PC-3 (cell line): ENCODE results near the gene APOBEC3A. TPM values are rescaled to one million over a fixed set of nuclear protein-coding genes. Genes with fewer than 3 reads are reported as not detected.
"Not testable (repeated sequence)": the region's sequence is repeated elsewhere in the genome, so short reads cannot be mapped to it uniquely, and the experiment has no call there.

Experiments
- ATAC-seq: fragments of 200-7000 bp; cut with Tn5 transposase; 2 replicates; pipeline ENCODE4 v1.9.1; 2020; ENCODE audit warnings: mild to moderate bottlenecking, moderate library complexity
- BruUV-seq: library from RNA; stranded (reverse); fragments of 400-500 nt; replicated peaks from 2 replicates; lab custom pipeline; 2021; lab: Mats Ljungman, UMichigan
- CTCF ChIA-PET: fragments of 300-600 bp; sonication (Branson Sonifier 250); formaldehyde crosslinking; loops from one replicate; lab custom pipeline; 2022; ENCODE audit warnings: antibody characterized with exemption; lab: Charles Lee
- POLR2A ChIA-PET: fragments of 300-600 bp; sonication (Branson Sonifier 250); formaldehyde crosslinking; loops from one replicate; lab custom pipeline; 2022; ENCODE audit warnings: antibody characterized with exemption; ENCODE audit not compliant: unreplicated experiment; lab: Charles Lee
- DNase-seq: peaks from one replicate; pipeline ENCODE4 v3.0.0-alpha.2; 2015
- H2AFZ ChIP-seq: fragments of 300-600 bp; sonication (generic); 2 replicates; pipeline ENCODE4 v1.6.0; 2016; ENCODE audit warnings: antibody characterized with exemption, low read length
- H3F3A ChIP-seq: fragments of 300-600 bp; sonication (generic); one replicate; pipeline ENCODE4 v1.6.0; 2017; ENCODE audit warnings: antibody characterized with exemption, low read length, control low read depth, mild to moderate bottlenecking; ENCODE audit not compliant: unreplicated experiment
- H3K27ac ChIP-seq: fragments of 300-600 bp; sonication (generic); 2 replicates; pipeline ENCODE4 v1.5.1; 2016; ENCODE audit warnings: mild to moderate bottlenecking, low read length
- H3K27me3 ChIP-seq: fragments of 300-600 bp; sonication (generic); 2 replicates; pipeline ENCODE4 v1.6.1; 2016; ENCODE audit warnings: low read length, mixed read lengths
- H3K36me3 ChIP-seq: fragments of 300-600 bp; sonication (generic); 2 replicates; pipeline ENCODE4 v1.6.1; 2016; ENCODE audit warnings: low read depth, mixed run types, low read length, mixed read lengths
- H3K4me1 ChIP-seq: fragments of 300-600 bp; sonication (generic); 2 replicates; pipeline ENCODE4 v1.5.1; 2016; ENCODE audit warnings: low read length; ENCODE audit not compliant: insufficient read depth
- H3K4me2 ChIP-seq: fragments of 300-600 bp; sonication (generic); 2 replicates; pipeline ENCODE4 v1.6.0; 2016; ENCODE audit warnings: low read length
- H3K4me3 ChIP-seq: fragments of 300-600 bp; sonication (generic); 2 replicates; pipeline ENCODE4 v1.5.1; 2016; ENCODE audit warnings: mild to moderate bottlenecking, low read length, mixed read lengths
- H3K79me2 ChIP-seq: fragments of 300-600 bp; sonication (generic); 2 replicates; pipeline ENCODE4 v1.6.1; 2017; ENCODE audit warnings: low read length, mixed read lengths
- H3K9ac ChIP-seq: fragments of 300-600 bp; sonication (generic); 2 replicates; pipeline ENCODE4 v1.6.0; 2016; ENCODE audit warnings: mild to moderate bottlenecking, low read length
- H3K9me2 ChIP-seq: fragments of 300-600 bp; sonication (generic); replicated peaks from 2 replicates; pipeline ENCODE4 v1.6.1; 2016; ENCODE audit warnings: mixed run types, low read length, mixed read lengths
- H3K9me3 ChIP-seq: fragments of 300-600 bp; sonication (generic); 2 replicates; pipeline ENCODE4 v1.6.1; 2016; ENCODE audit warnings: low read length, mixed read lengths
- H4K20me1 ChIP-seq: fragments of 300-600 bp; sonication (generic); 2 replicates; pipeline ENCODE4 v1.6.1; 2016; ENCODE audit warnings: low read length, mixed read lengths
- CTCF ChIP-seq: fragments of 300-600 bp; sonication (generic); conservative IDR thresholded peaks from 2 replicates; pipeline ENCODE4 v1.5.1; 2017; ENCODE audit warnings: antibody characterized with exemption, low read depth, mild to moderate bottlenecking, low read length
- EZH2 ChIP-seq: fragments of 300-600 bp; sonication (generic); IDR thresholded peaks from one replicate; pipeline ENCODE4 v1.6.1; 2017; ENCODE audit warnings: antibody characterized with exemption, mild to moderate bottlenecking, low read length; ENCODE audit not compliant: unreplicated experiment
- EZH2phosphoT487 ChIP-seq: fragments of 300-600 bp; sonication (generic); IDR thresholded peaks from 2 replicates; pipeline ENCODE4 v1.6.1; 2018; ENCODE audit warnings: mild to moderate bottlenecking, antibody characterized with exemption, low read length, borderline replicate concordance
- intact Hi-C: fragments of 100-400 bp; cut with micrococcal nuclease; formaldehyde crosslinking; loops from 2 replicates; pipeline ENCODE4 v1.9.0; 2023
- total RNA-seq: library from RNA; depleted of rRNA; stranded (reverse); fragments of >200 nt; gene quantifications from 2 replicates; pipeline ENCODE4 v1.2.3, GENCODE V29; 2014

APOBEC3A gene
- total RNA-seq, 1 experiment from 2014 or later, result not detected

DNA sequence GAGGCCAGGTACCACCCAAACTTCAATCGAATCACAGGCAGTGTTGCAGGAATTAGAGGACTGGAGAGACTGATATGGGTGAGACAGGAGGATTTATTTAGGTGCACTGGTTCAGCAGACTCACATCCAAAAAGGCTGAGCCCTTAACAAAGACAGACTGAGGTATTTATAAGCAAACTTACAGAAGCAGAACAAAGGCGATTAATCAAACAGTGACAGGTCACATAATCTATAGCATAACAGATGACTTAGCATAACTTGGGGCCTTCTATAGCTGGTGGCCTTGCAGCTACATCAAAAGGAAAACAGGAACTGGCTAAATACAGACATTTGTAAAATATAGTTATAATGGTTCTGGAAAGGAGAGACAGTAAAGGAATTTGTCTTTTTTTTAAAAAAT lies 26.8 kb downstream of the APOBEC3A start:
- ChIA-PET CTCF (no interaction called here), POLR2A (no interaction called here)
- intact Hi-C loops, result loop anchor here (5.0 to 10.0 kb wide), 2 partner anchors 59 to 112 kb away; partner anchors contain the start of gene CBX6
- H3K4me3 ChIP-seq, result no peak overlapping the region; the same call in 1 of the 2 replicates
- H3F3A ChIP-seq, result peaks cover 6% of the 10 kb centered on the region
- no peaks in the 10 kb centered on the region for H3K27me3 ChIP-seq
- H3K9me3 ChIP-seq, result 0 out of 2 replicates have a peak, but pooled peaks cover 2% of the 10 kb centered on the region
- H3K36me3 ChIP-seq, result no peaks in the 10 kb centered on the region; the same call in 1 of the 2 replicates
- peak overlapping the region; percentile 69 for H3K9ac ChIP-seq
- no peak overlapping the region for H2AFZ ChIP-seq
- no peak for DNase-seq
- no peaks in the 10 kb centered on the region for H4K20me1 ChIP-seq
- BruUV-seq, result no TSS peak
- no peaks in the 10 kb centered on the region for H3K79me2 ChIP-seq
- peak overlapping the region; percentile 58; the same call in 1 of the 2 replicates for H3K4me2 ChIP-seq
- no peak for TF ChIP-seq EZH2phosphoT487
- TF ChIP-seq EZH2, result no peak
- TF ChIP-seq CTCF, result no peak
- peak overlapping the region; percentile 96 for H3K27ac ChIP-seq
- peaks cover 26% of the 10 kb centered on the region for H3K4me1 ChIP-seq
- no peaks in the 10 kb centered on the region for H3K9me2 ChIP-seq
- no peak for ATAC-seq

DNA sequence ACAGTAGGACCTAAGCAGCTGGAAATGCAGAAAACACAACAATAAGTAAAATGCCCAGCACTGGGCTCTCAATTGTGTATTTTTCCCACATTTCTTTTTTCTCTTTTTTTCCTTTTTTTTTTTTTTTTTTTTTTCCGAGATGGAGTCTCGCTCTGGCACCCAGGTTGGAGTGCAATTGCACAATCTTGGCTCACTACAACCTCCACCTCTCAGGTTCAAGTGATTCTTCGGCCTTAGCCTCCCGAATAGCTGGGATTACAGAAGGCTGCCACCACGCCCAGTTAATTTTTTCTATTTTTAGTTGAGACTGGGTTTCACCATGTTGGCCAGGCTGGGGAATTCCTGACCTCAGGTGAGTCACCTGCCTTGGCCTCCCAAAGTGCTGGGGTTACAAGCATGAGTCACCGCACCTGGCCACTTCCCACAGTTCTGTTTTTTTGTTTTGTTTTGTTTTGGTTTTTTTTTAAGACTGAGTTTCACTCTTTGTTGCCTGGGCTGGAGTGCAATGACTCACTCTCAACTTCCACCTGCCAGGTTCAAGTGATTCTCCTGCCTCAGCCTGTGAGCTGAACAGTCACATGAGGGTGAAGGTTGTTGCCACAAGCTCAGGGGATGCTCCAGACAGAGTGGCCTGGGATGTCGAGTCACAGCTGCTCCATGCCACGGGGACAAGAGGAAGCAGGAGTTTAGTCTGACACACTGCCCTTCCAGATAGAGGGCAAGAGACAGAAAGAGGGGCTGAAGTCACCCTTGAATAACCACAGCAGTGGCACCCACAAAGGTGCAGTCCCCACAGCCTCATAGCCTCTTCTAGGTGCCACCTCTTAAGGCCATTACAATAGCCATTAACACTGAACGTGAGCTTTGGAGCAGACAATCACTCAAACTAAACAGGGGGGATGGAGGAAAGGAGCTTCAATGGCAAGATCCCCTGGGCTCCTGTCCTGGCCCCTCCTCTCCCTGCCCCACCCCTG lies 27.7 kb downstream of the APOBEC3A start:
- DNase-seq (peak; percentile 93), ATAC-seq (peak; percentile 61)
- POLR2A ChIA-PET, result interaction anchor here (0.7 kb wide), 1 partner anchor 220 kb away, joined by 3 read pairs; no protein-coding TSS in a partner anchor
- H4K20me1 ChIP-seq, BruUV-seq, H3K36me3 ChIP-seq, H3K9me3 ChIP-seq, H3K79me2 ChIP-seq, H3K27me3 ChIP-seq, H3K9me2 ChIP-seq, H2AFZ ChIP-seq, H3F3A ChIP-seq, H3K4me3 ChIP-seq: not testable (repeated sequence)
- H3K27ac ChIP-seq, result peak overlapping the region; percentile 96
- H3K9ac ChIP-seq, result peak overlapping the region; percentile 69
- CTCF ChIA-PET, result interaction anchor here (0.6 to 0.7 kb wide), 2 partner anchors 137 to 359 kb away, joined by 4 to 11 read pairs; no protein-coding TSS in a partner anchor
- peaks cover 26% of the 10 kb centered on the region for H3K4me1 ChIP-seq
- peak overlapping the region; percentile 58 for H3K4me2 ChIP-seq
- intact Hi-C loops, result loop anchor here (5.0 to 10.0 kb wide), 2 partner anchors 60 to 113 kb away; partner anchors contain the start of gene CBX6

DNA sequence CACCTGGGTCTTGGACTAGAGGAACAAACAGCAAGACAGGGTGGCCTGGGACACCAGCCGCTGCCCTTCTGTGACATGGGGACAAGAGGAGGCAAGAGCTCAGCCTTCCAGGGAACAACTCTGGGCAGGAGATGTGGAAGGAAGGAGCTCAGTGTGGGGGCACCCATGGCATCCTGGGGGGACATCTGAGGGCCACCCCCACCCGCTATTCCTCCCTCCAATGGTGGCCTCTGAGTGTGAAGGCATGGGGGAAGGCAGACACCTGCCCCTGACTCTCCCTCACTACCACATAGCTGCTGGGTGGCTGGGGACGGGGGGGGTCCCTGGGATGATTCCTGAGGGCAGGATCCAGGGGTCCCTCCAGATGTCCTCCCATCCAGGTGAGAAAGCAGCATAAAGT lies 29.2 kb downstream of the APOBEC3A start:
- Histone ChIP-seq H3K4me2 (no peak overlapping the region), H3F3A (peaks cover 6% of the 10 kb centered on the region), H3K9ac (no peak overlapping the region), H3K27me3 (no peaks in the 10 kb centered on the region), H4K20me1 (no peaks in the 10 kb centered on the region), H3K36me3 (no peaks in the 10 kb centered on the region; the same call in 1 of the 2 replicates), H3K9me3 (0 out of 2 replicates have a peak, but pooled peaks cover 2% of the 10 kb centered on the region), H3K4me1 (peaks cover 23% of the 10 kb centered on the region), H2AFZ (no peak overlapping the region), H3K79me2 (no peaks in the 10 kb centered on the region), H3K4me3 (no peak overlapping the region), H3K9me2 (no peaks in the 10 kb centered on the region), H3K27ac (no peak overlapping the region)
- ChIA-PET POLR2A (no interaction called here), CTCF (no interaction called here)
- TF ChIP-seq EZH2phosphoT487 (no peak), CTCF (no peak), EZH2 (no peak)
- no peak for DNase-seq
- ATAC-seq, result no peak
- intact Hi-C loops, result loop anchor here (10.0 kb wide), 1 partner anchor 62 kb away; no protein-coding TSS in a partner anchor
- no TSS peak for BruUV-seq
